GM18520 (cell line): Measurements from ENCODE around the gene RFNG.
"Not testable (repeated sequence)": the region's sequence is repeated elsewhere in the genome, so short reads cannot be mapped to it uniquely, and the experiment has no call there.

ENCODE experiments used
- ATAC-seq: cut with Tn5 transposase; IDR thresholded peaks from one replicate; pipeline ENCODE4 v1.9.1; 2021; ENCODE audit not compliant: unreplicated experiment

The RFNG gene

DNA sequence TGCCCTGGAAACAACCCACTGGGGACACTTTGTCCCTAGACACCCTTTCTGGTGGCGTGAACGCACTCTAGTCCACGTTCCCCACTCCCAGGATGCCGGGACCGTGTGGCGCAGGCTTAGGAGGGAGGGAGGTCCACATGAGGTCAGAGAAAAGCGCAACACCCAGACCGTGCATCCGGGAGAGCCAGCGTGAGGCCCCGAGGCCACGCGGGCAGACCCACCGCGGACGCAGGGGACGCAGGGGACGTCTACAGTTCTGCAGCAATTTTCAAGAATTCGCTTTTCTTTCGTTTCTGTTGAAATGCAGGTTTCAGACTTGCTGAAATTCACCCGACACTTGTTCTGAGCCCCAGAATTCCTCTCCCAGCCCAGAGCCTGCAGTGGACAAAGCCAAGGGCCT is 4.7 kb downstream of the RFNG start:
- no peak for ATAC-seq

DNA sequence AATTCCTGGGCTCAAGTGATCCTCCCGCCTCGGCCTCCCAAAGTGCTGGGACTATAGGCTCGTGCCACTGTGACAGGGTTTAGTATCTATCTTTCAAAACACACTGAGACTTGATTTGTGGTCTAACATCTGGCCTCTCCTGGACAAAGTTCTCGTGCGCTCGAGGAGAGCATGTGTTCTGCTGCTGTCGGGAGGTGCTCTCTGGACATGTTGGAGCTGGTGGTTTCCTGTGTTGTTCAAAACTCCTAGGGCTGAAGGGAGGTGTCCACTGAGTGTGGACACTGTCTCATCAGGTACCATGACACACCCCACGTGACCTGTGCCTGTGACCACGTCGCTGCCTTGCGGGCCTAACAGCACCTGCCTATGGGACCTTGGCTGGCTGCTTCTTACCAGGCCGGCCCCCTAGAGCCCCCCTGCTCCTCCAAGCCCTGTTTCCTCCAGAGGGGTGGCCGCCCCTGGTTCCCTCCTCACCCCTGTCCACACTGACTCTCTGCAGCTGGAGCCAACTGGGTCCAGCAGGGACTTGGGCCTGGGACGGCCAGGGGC is 5.6 kb downstream of the RFNG start:
- ATAC-seq: no peak

DNA sequence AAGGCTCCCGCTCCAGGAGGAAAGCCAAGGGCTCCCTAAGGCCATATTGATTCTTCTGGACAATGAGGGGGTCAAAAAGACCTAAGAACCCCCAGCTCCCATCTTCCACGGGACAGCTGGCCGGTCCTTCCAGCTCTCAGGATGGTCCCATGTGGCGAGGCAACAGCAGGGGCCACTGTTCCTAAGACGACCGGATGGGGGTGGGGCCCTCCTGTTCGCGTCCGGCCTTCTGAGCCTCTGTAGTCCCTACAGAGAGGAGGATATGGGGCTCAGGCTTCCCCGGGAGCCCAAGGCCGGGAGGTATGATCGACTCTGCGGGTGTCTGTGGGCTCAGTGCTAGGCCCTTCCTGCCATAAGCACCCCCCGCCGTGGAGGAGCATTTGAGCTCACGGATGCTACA is 8.1 kb downstream of the RFNG start:
- no peak for ATAC-seq

DNA sequence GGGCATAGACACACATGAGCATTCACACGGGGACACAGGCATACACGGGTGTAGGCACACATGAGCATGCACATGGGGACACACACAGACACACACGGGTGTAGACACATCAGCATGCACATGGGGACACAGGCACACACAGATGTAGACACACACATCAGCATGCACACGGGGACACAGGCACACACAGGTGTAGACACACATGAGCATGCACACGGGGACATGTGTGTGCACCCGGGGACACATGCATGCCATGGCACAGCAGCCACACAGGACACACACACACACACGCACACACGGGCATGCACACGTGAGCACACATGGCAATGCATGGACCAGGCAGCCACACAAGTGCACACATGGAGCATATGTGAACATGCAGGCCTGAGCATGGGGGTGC is 9.0 kb downstream of the RFNG start:
- ATAC-seq: no peak

DNA sequence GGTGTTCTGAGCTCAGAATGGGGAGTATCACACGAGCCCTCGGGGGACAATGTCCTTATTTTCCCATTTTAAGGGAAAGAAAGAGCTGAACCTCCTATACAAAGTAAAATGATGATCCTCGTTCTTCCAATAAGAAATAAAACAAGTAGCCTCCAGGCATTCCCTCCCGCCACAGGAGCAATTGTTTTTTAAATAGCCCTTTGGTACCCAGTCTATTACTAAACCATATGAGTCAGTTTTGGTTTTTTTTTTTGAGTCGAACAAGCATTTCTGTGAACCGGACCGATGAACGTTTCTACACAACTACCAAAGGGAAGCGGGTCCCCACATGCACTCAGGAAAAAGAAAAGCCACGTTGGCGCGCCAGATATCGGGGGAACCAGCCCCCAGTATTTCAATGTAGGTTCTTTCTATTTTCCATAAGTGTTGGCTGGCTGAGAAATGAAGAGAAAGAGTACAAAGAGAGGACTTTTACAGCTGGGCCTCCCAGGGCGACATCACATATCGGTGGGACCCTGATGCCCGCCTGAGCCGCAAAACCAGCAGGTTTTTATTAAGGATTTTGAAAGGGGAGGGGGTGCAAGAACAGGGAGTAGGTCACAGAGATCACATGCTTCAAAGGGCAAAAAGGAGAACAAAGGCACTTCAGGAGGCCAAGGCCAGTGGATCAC is 10.3 kb downstream of the RFNG start:
- no peak for ATAC-seq

DNA sequence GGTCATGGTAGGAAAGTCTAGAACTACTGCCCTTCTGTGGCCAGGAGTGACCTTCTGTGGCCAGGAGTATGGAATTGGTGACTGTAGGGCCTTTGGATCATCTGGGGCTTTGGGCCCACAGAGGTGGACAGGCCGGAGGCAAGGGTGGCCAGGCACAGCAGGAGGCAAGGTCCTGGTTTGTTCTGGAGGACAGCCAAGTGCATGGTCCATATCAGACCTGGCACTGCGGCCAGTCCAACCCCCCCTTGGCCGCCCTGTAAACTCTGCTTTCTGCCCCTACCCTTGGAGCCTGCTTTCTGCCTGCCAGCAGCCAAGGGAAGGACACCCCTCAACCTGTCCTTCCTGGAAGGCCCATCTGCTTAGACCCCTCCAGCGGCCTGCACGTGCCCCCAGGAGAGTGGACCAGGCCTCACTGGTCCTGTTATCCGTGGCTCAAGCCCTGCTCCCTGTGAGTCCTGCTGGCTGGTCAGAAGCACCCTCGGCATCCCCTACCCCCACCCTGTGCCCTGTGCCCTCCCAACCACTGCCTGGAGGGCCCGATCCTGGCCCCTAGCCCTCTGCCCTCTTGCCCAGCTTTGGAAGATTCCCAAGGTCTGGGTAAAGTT is 11.8 kb downstream of the RFNG start:
- no peak for ATAC-seq

DNA sequence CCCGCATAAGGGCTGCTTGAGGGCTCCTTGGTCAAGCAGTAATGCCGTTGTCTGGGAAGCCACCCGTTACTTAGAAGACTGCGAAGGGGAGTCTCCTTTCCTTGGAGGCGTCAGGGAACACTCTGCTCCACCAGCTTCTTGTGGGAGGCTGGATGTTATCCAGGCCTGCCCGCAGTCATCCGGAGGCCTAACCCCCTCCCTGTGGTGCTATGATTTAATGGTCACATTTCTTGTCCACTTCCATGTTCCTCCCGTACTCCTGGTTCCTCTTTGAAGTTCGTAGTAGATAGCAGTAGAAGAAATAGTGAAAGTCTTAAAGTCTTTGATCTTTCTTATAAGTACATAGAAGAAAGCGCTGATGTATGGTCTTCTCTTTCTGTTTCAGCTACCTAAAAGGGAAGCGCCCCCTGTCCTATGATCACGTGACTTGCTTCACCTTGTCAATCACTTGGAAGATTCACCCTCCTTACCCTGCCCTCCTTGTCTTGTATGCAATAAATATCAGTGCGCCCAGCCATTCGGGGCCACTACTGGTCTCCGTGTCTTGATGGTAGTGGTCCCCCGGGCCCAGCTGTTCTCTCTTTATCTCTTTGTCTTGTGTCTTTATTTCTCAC is 12.7 kb downstream of the RFNG start:
- not testable (repeated sequence) for ATAC-seq

DNA sequence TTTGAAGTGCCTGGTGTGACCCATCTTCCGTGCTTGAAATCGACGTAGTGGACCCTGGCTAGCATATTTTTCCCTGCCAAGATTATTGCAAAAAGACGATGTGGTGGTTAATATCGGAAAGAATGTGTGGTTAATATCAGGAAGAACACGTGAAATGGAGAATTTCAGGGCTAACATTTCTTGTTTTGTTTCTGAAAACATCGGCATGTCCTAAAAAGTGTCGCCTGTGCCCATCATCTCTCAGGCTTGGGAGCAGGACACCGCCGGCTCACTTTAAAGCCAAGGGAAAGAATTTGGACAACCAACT is 13.8 kb downstream of the RFNG start:
- ATAC-seq: no peak

DNA sequence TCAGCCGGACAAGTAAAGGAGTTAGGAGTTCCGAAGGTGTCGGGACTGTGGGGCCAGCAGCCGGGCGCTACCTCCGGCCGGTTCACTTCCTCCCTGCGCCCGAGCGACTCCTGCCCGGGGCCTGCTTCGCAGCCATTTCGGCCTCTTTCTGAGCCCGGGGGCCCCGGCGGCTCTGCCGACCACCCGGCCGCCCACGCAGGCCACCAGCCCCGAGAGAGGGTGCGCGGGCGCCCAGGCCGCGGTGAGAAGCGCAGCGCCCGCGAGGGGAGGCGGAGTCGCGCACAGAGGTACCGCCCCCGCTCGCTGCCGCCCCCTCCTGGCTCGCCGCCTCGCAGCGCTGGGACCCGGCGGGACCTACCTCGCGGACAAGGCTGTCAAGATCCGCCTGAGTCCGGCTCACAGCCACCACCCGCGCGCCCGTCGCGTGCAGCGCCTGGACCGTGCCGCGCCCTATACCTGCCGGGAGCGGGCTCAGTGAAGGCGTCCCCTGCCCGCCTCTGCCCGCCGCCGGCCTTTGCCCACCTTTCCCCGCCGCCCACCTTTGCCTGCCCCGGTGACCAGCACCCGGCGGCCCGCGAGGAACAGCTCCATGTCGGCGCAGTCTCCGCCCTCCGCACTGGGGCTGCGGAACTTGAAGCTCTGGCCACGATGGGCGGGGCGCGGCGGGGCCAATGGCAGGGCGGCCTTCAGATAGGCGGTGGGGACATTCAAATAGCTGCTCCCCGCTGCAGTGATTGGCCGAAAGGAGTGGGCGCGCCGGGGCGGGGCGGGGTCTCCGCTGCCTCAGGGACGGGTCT is 14.3 kb downstream of the RFNG start, which contains the start of gene DCXR:
TSS of gene DCXR (minus strand) at position 606 of the 797 bp plus-strand sequence. CDS start at position 591, 15 bp downstream.
- peak; percentile 70 for ATAC-seq

DNA sequence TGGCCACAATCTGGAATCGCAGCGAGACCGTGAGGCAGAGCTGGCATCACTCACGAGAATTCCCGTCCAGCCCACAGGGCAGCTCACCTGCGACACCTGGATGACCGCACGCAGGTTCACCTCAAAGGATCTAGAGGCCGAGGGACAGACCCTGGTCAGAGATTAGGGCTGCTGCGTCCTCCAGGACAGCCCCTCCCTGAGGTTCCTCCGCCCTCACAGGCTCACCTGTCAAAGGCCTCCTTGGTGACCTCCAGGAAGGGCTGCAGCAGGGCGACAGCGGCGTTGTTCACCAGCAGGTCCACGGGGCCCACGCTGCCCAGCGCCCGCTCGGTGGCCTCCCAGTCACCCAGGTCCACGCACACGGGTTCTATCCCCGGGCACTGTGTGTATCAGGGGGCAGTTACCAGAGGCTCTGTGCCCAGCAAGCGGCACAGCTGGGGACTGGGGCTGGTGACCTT is 14.9 kb downstream of the RFNG start:
- no peak for ATAC-seq

DNA sequence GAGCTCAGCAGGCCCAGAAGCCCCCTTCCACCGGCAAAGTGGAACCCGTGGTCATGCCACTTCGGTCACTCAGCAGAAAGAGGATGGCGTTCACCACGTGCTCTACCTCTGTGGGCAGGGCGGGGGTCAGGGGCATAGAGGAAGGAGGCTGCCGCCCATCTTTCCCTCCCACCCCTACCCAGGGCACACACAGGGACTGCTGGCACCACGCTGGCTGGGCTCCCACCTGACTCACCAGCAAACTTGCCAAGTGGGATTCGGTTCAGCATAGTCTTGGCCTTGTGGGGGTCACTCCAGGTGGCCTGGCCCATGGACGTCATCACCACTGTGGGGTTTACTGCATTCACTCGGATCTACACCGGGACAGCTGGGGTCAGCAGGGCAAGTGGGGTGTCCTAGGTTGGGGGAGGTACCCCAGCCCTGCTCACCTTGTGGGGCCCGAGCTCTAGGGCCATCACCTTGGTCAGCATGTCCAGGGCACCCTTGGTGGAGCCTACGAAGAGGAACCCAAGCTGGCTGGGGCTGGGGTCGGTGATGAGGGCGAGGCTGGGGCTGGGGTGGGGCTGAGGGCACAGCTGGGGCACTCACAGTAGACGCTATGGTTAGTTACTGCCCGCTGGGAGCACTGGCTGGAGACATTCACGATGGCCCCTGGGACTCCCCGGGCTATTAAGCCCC is 15.5 kb downstream of the RFNG start:
- ATAC-seq: no peak

DNA sequence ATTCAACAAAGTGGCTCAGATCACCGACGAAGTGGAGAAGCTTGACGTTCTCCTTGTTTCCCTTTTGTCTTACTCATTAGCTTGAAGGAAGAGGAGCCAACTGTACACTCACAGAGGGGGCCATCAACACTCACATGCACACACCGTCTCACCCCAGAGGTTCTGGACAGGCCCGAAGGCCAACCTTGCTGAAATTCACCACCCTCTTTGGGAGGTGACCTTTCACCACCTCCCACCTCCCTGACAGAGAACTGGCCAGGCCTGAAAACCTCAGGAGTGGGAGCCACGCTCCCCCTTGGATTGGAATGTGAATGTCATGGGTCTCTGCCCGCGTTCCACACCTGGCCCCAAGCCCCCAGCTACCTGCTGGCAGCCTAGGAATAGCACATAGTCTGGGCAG is 16.1 kb downstream of the RFNG start:
- no peak for ATAC-seq

DNA sequence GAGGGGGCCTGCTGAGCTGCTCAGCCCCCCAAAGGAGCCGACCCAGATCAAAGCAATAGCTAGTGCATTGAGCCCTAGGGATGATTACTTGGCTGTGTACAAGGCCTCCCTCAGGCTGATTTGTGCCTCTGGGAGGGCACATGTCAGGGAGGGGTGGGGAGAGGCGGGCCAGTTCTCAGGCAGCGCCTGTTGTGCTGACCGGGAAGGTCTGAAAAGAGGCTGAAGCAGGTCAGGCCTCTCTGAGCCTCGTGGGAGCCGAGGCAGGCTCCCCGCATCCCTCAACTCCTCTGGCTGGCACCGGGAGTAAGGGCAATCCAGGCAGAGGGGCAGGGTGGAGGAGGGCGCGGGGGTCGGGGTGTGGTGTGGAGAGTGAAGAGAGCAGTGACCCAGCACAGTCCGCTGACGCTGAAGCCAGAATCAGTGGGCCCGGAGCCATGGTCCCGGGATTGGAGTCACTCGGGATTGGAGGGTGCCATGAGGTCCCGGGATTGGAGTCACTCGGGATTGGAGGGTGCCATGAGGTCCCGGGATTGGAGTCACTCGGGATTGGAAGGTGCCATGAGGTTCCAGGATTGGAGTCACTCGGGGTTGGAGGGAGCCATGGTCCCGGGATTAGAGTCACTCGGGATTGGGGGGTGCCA is 17.1 kb downstream of the RFNG start:
- ATAC-seq: no peak

DNA sequence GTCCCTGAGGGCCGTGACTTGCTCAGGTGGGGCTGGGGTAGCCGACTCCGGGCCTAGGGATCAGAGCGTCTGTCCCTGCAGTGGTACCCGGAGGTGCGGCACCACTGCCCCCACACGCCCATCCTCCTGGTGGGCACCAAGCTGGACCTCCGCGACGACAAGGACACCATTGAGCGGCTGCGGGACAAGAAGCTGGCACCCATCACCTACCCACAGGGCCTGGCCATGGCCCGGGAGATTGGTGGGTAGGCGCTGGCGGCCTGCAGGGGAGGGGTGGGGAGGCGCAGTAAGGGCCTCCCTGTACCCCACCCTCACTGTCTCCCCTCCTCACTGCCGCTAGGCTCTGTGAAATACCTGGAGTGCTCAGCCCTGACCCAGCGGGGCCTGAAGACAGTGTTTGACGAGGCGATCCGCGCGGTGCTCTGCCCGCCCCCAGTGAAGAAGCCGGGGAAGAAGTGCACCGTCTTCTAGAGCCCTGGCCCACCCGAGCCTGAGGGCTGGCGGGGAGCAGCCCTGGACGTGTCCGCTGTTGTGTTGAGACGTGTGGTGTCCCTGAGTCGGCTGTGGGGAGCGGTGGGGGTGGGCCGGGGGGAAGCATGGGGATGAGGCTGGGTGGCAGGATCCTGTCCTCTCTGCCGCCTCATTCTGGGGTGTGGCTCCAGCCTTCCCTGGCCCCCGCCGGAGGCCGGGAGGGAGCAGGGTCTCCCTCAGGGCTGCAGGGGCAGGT is 18.1 kb downstream of the RFNG start:
- ATAC-seq: no peak

DNA sequence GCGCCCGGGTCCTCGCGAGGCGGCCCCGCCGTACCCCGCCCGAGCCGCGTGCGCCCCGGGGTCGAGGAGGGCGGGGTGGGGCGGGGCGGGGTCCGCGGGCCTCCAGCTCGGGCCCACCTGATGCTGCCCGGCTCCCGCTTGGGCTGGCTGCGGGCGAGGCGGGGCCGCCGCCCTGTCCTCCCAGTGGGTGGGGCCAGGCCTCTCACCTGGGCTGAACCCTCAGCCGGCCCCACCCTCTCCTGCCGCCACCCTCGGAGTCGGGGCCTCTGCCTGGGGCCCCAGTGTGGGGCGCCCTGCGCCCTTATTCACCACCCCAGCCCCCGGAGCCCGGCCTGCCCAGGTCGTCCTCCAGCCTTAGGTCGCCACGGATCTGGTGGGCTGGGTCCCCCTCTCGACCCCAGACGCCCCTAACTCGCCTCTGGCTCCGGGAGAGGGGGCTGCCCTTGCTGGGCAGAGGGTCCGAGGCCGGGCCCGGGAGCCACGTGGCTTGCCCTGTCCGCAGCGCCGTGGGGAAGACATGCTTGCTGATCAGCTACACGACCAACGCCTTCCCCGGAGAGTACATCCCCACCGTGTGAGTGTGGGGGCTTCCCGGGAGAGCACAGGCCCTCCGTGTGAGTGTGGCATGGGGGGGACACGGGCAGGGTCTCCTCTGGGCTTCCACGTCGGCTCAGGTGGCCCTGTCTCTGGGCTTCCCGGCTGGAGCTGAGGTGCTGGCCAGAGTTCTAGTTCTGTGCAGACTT is 19.6 kb downstream of the RFNG start:
- ATAC-seq: no peak

DNA sequence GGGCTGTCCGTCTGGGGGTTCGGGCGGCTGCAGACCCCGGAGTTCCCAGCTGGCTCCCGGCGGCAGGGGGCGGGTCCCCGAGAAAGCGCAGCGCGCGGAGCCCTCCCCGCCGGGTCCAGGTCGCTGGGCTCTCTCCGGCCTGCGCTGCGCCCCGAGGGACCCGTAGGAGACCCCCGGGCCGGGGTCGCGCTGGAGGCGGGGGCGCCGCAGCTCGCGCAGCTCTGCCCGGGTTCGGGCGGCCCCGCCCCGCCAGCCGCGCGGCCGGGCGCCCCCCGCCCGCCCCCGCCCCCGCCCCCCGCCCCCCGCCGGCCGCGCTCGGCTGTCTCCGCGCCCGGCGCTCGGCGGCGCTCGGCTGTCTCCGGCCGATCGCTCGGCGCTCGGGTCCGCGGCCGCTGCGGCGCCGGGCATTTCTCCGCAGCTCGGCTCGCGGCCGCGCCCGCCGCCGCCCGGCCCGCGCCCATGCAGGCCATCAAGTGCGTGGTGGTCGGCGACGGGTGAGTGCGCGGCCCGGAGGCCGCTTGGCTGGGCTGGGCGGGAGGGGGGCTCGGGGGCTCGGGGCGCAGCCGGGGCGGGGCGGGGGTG is 20.2 kb downstream of the RFNG start, which contains the start of gene RAC3:
TSS of gene RAC3 (plus strand) at position 376 of the 582 bp plus-strand sequence. CDS start at position 460, 84 bp downstream.
- no peak for ATAC-seq

DNA sequence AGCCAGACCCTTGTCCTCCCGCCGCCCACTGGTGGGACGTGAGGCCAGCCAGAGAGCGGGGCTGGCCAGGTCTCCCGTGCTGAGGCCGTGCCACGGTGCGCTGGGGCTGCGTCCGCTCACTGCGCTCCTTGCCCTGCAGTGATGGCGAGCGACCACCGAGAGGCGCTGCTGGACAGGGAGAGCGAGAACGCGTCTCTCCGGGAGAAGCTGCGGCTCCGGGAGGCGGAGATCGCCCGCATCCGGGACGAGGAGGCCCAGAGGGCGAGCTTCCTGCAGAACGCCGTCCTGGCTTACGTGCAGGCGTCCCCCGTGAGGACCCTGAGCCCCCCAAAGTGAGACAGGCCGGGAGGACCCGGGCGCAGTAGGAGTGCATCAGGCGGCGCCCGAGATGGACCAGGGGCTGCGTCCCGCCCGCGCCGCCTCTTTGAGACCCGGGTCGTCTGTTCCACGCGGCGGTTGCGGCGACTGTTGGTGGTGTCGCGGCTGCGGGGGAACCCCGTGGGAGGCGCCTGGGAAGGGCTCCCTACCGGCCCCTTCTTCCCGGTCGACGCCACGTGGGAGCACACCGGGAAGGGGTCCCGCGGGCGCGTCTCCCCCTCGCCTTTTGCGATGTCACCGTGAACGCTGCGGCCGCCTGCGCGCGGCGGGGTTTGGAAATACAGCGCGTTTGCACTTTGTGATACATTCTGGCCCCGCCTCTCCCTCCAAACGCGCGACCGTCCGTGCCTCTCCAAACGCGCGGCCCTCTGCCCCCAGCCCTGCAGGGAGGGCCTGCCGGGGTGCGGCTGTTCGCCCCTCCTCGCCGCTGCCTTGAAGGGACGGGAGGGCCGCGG is 20.9 kb downstream of the RFNG start:
- no peak for ATAC-seq

DNA sequence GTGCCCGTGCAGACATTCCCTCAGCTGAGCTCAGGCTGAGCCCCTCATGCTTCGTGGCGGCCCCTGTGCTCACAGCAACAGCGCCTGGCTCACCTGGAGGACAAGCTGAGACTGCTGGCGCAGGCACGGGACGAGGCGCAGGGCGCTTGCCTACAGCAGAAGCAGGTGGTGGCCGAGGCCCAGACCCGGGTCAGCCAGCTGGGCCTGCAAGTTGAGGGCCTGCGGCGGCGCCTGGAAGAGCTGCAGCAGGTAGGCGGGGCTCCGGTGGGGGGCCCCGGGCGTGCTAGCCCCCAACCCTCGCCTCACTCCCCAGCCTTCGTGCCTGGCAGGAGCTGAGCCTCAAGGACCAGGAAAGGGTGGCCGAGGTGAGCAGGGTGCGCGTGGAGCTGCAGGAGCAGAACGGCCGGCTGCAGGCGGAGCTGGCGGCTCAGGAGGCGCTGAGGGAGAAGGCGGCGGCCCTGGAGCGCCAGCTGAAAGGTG is 21.6 kb downstream of the RFNG start:
- ATAC-seq: no peak
